ENCODE results near the gene AGO3. TPM values are rescaled to one million over a fixed set of nuclear protein-coding genes. Genes with fewer than 3 reads are reported as not detected.
A peak's percentile ranks its signal among the peaks of the same experiment; 100 is the strongest.

AGO3 gene
- total and polyA plus RNA-seq, 2 of the 13 experiments (the other 11 are each of a cell fraction or from before 2014, with no cell fraction given): 21.2 to 27.1 TPM

- TF ChIP-seq ZBTB43 (CRISPR knock-in tag; conservative IDR thresholded peaks at IDR 0.05) (peak; percentile 61; the same call in 1 of the 2 replicates), ZFP41 (CRISPR knock-in tag; IDR thresholded peaks at IDR 0.05; ENCODE audit: borderline replicate concordance) (peak; percentile 92; the same call in 1 of the 2 replicates), NR2F2 (IDR thresholded peaks at IDR 0.05; ENCODE audit: borderline replicate concordance, low read depth) (peak; percentile 54; the same call in 1 of the 2 replicates), MEF2D (CRISPR knock-in tag; IDR thresholded peaks at IDR 0.05) (0 out of 2 replicates have a peak, but pooled peaks have one; percentile 17), RAD21 (CRISPR knock-in tag; IDR thresholded peaks at IDR 0.05) (no peak; the same call in 1 of the 2 replicates), RNF2 (conservative IDR thresholded peaks at IDR 0.05; ENCODE audit: low read depth) (no peak; the same call in 1 of the 2 replicates), SP2 (CRISPR knock-in tag; IDR thresholded peaks at IDR 0.05) (peak; percentile 85), FOXO1 (CRISPR knock-in tag; IDR thresholded peaks at IDR 0.05) (peak; percentile 59), ZBED4 (CRISPR knock-in tag; IDR thresholded peaks at IDR 0.05; ENCODE audit: borderline replicate concordance) (peak; percentile 67), ZBTB46 (CRISPR knock-in tag; IDR thresholded peaks at IDR 0.05; ENCODE audit: borderline replicate concordance) (0 out of 2 replicates have a peak, but pooled peaks have one; percentile 7), HMGXB3 (CRISPR knock-in tag; IDR thresholded peaks at IDR 0.05; ENCODE audit: borderline replicate concordance) (peak; percentile 82), ZBTB26 (CRISPR knock-in tag; IDR thresholded peaks at IDR 0.05; ENCODE audit: borderline replicate concordance) (peak; percentile 61; the same call in 1 of the 2 replicates), TEAD2 (CRISPR knock-in tag; IDR thresholded peaks at IDR 0.05) (no peak), ZNF44 (CRISPR knock-in tag; IDR thresholded peaks at IDR 0.05) (no peak), TAF1 (CRISPR knock-in tag; IDR thresholded peaks at IDR 0.05) (peak; percentile 98), ZNF713 (CRISPR knock-in tag; IDR thresholded peaks at IDR 0.05) (peak; percentile 99)
These were observed 157.9 kb downstream of the AGO3 start, which contains the start of gene ADPRS (continued) for GRCh38 chr1:36088577-36089392.
